Stimulated activated CD4-positive, alpha-beta T cell treated with anti-CD3 and anti-CD28 coated beads, Interleukin-15, amount 100 ng/mL, for 1 hour (primary cell): ENCODE data around the gene MXI1.

Experiments
- DNase-seq, 2 donors: peaks; one replicate each; pipeline ENCODE4 v3.0.0-alpha.2; 2020; ENCODE audit warnings: low read depth in 1 of 2, low spot score in 1 of 2

MXI1 gene

GRCh38 chr10:110215286-110216170 lies 8.1 kb downstream of the MXI1 start:
- DNase-seq: no peak

- no peak for DNase-seq
Measured at GRCh38 chr10:110216240-110216639, 8.8 kb downstream of the MXI1 start.

- DNase-seq: no peak
Measured at GRCh38 chr10:110216942-110217661, 9.7 kb downstream of the MXI1 start.

GRCh38 chr10:110217662-110218008 lies 10.2 kb downstream of the MXI1 start:
- no peak for DNase-seq

- no peak for DNase-seq
Measured at GRCh38 chr10:110218632-110219031, 11.2 kb downstream of the MXI1 start.

- DNase-seq: no peak
Measured at GRCh38 chr10:110219884-110220283, 12.5 kb downstream of the MXI1 start.

GRCh38 chr10:110220398-110220797 lies 13.0 kb downstream of the MXI1 start:
- DNase-seq: no peak

- DNase-seq: no peak
Measured at GRCh38 chr10:110221044-110221720, 13.8 kb downstream of the MXI1 start.

- peak; percentile 50 to 55 for DNase-seq
Measured at GRCh38 chr10:110221721-110222261, 14.4 kb downstream of the MXI1 start.

- no peak for DNase-seq
Measured at GRCh38 chr10:110222641-110223297, 15.4 kb downstream of the MXI1 start.

GRCh38 chr10:110223298-110223925 lies 16.0 kb downstream of the MXI1 start:
- no peak for DNase-seq

GRCh38 chr10:110224992-110225391 lies 17.6 kb downstream of the MXI1 start:
- no peak for DNase-seq

- DNase-seq: no peak
Measured at GRCh38 chr10:110225441-110225755, 18.0 kb downstream of the MXI1 start.

GRCh38 chr10:110225756-110226542 lies 18.5 kb downstream of the MXI1 start:
- DNase-seq: peak; percentile 76 to 78

- DNase-seq: peak; percentile 71 to 79
Measured at GRCh38 chr10:110226543-110226925, 19.1 kb downstream of the MXI1 start.

GRCh38 chr10:110226926-110227641 lies 19.7 kb downstream of the MXI1 start:
- peak; percentile 54 to 69 for DNase-seq

- no peak for DNase-seq
Measured at GRCh38 chr10:110228066-110228465, 20.7 kb downstream of the MXI1 start.

GRCh38 chr10:110229155-110229554 lies 21.8 kb downstream of the MXI1 start:
- DNase-seq: no peak

GRCh38 chr10:110233846-110234245 lies 26.4 kb downstream of the MXI1 start:
- DNase-seq: no peak
